GM23338 (cell line): ENCODE results near the gene RAC3.

ENCODE experiments used
- CTCF ChIP-seq, 2 experiments: fragments of 200-600 bp in 1 of 2; sonication (generic) in 1 of 2; conservative IDR thresholded peaks; 2 replicates each; pipeline versions ENCODE4 v1.5.1 to v1.6.1; 2016 to 2017; ENCODE audit warnings: antibody characterized with exemption in 2 of 2, low read depth in 2 of 2, mild to moderate bottlenecking in 2 of 2, moderate library complexity in 1 of 2
- REST ChIP-seq: IDR thresholded peaks from one replicate; pipeline ENCODE4 v1.6.1; 2018; ENCODE audit warnings: antibody characterized with exemption; ENCODE audit not compliant: unreplicated experiment
- ZNF331 ChIP-seq: fragments of 250-450 bp; sonication (Bioruptor Pico); IDR thresholded peaks from 2 replicates; pipeline ENCODE4 v1.5.0; 2020; ENCODE audit warnings: low read depth, mild to moderate bottlenecking, moderate library complexity

- TF ChIP-seq CTCF (conservative IDR thresholded peaks at IDR 0.05; ENCODE audit: low read depth in 2 of 2) (no peak), REST (no peak), ZNF331 (no peak)
Observed at GRCh38 chr17:82050761-82051641, 19.5 kb downstream of the RAC3 start.
